GM03348 (cell line): ENCODE data around the gene TACC3.
A peak's percentile ranks its signal among the peaks of the same experiment; 100 is the strongest.

ENCODE experiments used
- DNase-seq: peaks from one replicate; pipeline ENCODE4 v3.0.0; 2012; ENCODE audit warnings: low spot score

Gene TACC3

DNA sequence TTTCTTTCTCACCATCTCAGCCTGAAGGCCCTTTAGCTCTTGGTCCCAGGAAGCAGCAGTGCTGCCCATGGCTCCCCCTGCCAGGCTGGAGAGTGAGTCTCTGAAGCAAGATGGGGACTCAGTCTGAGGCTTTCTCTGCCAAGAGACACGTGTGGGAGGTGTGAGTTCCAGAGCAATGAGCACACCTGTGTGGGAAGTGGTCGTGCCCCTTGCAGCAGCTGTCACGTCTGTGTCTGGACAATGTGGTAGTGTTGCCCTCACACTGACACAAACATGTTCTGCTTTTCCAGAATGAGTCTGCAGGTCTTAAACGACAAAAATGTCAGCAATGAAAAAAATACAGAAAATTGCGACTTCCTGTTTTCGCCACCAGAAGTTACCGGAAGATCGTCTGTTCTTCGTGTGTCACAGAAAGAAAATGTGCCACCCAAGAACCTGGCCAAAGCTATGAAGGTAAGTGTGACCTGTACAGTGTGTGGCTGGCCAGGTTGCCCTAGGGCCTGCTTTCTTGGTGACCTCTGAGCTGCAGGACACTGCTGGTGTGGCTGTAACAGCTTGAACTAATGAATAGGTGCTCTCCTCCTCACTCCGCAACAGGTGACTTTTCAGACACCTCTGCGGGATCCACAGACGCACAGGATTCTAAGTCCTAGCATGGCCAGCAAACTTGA is 1.9 kb downstream of the TACC3 start:
- DNase-seq = no peak

DNA sequence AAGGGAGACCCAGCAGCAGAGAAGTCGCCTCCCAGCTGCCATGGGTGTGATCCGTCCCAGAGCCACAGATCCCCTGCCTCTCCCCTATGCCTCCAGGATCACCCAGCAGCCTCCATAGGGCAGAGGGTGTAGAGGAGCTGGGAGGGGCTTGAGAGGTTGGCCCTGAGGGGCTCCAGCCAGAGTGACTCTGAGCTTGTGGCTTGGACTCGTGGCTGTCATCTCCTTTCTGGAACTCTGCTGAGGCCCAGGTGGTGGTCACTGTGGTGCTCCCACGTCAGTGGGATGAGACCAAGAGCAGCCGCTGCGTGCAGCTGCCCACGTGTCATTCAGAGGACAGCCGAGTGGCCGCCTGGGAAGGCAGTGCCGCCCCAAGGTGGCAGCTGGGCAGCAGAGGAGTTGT is 4.2 kb downstream of the TACC3 start:
- DNase-seq = no peak

DNA sequence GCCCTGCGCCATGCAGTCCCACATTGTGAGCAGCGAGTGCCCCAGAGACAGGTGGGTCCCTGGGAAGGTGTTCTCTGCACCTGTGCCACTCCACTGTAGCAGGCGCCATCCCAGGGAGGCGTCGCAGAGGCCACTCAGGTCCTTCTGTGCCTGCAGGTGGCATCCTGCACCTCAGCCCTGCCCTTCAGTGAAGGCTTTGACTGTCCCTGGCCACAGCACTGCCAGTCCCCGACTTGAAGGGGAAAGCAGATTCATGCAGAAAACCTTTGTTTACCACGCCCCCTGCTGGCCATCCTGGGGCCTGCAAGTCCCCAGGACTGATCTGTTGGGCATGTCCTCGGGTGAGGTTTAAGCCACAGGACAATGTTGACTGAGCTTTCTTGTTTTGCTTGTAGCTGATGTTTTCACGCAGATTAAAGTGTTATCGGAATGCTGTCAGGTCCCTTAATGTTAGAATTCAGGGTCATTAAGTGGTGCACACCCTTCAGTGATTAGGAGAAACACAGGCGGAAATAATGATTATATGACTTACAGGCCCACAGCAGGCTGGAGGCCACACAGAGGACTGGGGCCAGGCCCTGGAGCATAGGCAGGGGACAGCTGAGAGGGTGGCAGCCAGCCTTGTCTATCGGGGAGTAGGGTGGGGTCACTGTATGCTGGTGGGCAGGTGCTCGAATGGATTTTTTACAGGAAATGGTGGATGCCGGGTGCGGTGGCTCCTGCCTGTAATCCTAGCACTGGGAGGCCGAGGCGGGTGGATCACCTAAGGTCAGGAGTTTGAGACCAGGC is 5.0 kb downstream of the TACC3 start:
- peak; percentile 88 for DNase-seq

DNA sequence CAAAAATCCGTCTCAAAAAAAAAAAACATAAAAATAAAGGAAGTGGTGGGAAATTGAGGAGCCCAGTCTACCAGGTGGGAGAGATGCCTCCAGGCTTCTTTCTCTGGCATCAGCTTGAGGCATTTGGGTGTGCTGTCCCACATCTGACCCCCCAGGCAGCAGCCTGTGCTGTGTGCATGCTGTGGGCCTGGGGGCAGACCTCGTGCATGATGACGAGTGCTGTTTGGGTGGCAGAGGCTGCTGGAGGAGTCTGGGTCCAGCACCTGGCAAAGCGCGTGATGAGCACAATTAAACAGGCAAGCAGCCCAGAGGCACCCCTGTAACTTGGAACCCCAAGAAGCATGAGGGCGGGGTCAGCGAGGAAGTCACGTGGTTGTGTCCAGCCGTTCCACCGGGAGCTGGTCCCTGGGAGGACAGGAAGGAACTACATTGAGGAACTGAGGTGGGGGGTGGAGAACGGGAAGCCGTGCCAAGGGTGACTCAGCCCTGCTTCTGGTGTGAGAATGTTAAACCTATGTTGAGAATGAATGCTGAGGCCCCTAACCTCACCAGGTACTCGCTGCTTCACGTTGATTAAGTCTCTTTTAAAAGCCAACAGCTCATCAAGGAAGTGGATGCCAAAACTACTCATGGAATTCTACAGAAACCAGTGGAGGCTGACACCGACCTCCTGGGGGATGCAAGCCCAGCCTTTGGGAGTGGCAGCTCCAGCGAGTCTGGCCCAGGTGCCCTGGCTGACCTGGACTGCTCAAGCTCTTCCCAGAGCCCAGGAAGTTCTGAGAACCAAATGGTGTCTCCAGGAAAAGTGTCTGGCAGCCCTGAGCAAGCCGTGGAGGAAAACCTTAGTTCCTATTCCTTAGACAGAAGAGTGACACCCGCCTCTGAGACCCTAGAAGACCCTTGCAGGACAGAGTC is 6.1 kb downstream of the TACC3 start:
- DNase-seq = peak; percentile 58

DNA sequence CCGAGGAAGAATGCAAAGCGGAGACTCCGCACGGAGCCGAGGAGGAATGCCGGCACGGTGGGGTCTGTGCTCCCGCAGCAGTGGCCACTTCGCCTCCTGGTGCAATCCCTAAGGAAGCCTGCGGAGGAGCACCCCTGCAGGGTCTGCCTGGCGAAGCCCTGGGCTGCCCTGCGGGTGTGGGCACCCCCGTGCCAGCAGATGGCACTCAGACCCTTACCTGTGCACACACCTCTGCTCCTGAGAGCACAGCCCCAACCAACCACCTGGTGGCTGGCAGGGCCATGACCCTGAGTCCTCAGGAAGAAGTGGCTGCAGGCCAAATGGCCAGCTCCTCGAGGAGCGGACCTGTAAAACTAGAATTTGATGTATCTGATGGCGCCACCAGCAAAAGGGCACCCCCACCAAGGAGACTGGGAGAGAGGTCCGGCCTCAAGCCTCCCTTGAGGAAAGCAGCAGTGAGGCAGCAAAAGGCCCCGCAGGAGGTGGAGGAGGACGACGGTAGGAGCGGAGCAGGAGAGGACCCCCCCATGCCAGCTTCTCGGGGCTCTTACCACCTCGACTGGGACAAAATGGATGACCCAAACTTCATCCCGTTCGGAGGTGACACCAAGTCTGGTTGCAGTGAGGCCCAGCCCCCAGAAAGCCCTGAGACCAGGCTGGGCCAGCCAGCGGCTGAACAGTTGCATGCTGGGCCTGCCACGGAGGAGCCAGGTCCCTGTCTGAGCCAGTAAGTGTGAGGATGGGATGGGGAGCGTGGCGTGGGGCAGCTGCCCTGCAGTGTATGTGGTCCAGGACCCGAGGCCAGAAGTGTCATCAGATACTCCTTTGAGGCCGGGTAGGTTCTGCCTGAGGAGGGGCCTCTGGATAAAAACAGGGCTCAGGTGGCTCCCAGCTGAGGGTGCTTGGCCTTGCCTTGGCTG is 7.0 kb downstream of the TACC3 start:
- no peak for DNase-seq

DNA sequence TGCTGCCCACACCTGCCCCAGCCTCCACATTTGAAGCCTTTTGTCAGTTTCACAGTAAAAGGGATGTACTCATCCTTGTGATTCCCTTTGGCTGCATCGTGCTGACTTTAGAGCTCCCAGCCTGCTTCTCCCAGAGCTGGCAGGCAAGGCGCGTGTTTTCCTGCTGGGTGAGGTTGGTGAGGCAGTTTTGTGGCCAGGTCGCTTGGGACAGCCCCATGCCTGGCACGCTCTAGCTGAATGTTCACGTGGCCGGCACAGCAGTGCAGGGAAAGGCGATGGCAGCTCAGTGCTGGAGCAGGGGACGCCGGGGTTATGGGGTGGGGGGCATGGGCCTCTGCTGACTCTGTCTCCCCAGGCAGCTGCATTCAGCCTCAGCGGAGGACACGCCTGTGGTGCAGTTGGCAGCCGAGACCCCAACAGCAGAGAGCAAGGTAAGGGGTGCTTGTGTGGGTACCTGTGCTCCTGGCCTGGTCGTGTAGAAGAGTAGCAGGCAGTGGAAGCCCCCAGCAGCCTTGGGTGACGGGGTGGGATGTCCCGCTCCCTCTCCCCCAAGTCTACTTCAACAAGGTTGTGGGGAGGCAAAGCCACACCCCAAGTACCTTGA is 9.3 kb downstream of the TACC3 start:
- DNase-seq = no peak

DNA sequence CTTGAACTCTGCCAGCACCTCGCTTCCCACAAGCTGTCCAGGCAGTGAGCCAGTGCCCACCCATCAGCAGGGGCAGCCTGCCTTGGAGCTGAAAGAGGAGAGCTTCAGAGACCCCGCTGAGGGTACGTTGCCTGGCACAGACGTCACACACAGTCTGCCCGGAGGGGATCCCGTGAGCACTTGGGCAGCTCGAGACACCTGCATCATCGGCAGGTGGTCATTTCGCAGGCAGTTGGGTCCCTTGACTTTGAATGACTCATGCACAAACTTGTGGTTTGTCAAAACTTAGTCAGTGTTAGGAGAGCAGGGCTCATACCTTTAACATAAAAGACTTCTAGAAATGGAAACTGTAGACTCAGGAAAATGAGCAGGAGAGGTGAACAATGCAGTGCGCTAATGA is 9.9 kb downstream of the TACC3 start:
- no peak for DNase-seq

DNA sequence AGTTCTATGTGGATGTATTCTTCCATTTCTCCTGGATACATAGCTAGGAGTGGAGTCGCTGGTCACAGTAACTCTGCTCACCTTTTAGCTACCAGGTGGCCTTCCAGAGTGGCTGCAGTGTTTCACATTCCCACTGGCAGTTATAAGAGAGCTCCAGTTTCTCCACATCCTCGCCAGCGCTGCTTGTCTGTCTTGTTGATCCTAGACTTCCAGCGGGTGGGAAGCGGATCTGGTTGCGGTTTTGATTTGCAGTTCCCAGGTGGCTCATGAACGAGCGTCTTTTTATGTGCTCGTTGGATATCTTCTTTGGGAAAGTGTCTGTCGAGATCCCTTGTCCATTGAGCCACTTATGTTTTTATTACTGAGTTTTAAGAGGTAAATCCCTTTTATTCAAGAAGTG is 11.6 kb downstream of the TACC3 start:
- DNase-seq = no peak

DNA sequence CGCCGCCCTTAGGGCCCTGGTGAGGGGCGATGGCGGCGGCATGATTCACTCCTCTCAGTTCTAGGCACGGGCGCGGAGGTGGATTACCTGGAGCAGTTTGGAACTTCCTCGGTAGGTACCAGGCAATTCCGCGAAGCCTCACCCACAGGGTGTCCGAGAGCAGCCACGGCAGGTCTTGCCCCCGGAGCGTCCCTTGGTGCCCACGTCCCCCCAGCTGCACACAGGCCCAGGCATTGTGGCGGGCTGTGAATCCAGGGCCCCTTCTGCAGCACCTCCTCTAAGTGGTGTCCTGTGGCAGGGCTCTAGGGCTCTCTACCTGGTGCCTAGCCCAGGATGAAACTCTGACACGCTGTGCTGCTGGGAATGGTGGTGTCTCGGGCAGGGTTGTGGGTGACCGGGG is 13.9 kb downstream of the TACC3 start:
- no peak for DNase-seq

DNA sequence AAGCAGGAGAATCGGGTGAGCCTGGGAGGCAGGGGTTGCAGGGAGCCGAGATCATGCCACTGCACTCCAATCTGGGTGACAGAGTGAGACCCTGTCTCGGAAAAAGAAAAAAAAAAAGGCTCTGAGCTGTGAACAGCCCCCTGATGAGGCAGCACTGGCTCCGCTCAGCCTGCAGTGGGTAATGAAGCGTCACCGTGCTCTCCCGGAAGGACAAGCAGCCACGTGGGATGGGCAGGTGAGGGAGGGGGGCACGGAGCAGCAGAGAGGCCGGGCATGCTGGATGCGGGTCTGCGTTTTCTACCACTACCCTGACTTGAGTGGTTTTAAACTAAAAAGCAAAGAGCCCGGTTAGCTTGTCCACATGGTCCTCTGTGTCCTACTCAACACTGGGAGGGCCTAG is 15.5 kb downstream of the TACC3 start:
- no peak for DNase-seq

DNA sequence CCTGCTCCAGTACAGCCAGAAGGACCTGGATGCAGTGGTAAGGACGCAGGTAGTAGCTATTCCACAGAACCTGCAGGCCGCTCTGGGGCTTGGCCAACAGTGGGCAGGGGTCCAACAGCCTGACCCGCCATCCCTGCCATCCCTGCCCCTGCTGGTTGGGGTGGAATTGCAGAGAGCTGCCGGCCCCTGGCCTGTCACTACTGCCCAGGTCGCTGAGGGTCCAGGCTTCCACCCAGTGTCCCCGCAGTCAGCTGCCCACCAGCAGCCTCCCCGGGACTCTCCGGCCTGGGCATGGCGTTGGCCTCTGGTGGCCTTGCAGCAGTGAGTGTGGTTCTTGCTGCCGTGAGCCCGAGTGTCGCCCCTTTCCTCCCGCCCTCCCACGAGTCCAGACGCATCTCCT is 16.3 kb downstream of the TACC3 start:
- no peak for DNase-seq

DNA sequence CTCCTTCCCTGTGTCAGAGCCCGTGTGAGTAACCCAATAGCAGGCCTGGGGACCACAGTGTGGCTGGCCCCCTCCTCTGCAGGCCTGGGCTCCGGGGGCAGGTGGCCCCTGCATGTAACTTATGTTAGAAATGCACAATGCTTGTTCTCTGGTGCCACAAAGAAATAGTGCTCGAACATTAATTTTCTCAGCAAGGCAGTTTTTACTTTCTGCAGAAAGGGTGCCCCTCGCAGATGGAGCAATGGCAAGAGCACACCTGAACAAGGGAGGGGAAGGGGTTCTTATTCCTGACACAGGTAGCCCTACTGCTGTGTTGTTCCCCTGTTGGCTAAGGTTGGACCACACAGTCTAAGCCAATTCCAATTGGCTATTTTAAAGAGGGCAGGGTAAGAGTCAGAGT is 17.1 kb downstream of the TACC3 start:
- DNase-seq = no peak

DNA sequence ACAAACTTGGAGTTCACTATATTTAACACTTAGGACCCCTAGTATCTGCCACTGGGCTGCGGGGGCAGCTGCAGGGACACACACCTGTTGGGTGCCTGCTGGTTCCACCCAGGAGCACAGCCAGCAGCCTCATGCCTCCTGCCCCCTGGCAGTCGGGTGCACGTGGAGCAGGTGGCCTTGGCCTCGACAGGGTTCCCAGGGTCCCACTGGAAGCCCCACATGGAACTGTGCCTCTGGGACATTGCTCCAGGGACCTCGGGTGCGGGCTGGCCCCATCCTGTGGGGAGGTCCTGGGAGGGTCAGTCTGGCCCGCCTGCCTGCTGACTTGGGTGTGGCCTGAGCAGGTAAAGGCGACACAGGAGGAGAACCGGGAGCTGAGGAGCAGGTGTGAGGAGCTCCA is 18.0 kb downstream of the TACC3 start:
- no peak for DNase-seq

DNA sequence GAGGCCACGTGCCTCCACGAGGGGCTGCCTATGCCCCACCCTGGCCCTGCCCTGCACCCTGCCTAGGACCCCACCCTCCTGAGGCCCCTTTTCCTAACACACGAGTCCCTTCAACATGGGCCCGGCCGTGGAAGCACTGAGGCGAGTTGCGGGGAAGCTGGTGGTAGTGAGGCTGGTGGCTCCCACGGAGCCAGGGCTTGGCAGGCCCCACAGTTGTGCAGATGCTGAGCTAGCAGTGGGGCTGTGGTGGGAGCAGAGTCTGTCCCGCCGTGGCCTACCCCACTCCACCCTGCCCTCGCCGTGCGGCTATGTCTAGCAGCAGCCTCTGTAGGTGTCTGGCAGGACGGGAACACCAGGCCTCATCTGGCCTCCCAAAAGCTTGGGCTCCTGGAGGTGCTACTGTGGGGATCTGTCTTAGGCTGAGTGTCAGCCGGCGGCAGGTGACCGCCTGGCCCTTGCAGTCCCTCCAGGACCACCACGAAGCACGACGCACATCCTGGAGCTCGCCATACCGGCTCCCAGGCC is 18.8 kb downstream of the TACC3 start:
- DNase-seq = no peak

DNA sequence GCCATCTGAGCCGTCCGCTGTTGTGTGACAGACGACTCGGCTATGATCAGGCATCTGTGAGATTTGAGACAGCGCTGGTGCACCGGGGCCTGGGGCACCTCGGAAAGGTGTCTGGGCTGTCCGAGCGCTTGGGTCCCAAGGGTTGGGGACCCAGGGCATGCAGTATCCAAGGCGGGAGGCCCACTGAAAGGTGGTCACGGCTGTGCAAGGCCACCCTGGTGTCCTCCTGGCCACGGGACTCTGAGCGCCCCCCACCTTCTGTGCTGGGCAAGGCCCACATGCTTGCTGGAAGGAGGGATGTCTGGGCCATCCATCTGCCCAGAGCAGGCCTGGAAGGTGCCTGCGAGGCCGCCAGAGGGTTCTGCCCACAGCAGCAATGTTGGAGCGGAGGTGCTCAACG is 19.9 kb downstream of the TACC3 start:
- no peak for DNase-seq

DNA sequence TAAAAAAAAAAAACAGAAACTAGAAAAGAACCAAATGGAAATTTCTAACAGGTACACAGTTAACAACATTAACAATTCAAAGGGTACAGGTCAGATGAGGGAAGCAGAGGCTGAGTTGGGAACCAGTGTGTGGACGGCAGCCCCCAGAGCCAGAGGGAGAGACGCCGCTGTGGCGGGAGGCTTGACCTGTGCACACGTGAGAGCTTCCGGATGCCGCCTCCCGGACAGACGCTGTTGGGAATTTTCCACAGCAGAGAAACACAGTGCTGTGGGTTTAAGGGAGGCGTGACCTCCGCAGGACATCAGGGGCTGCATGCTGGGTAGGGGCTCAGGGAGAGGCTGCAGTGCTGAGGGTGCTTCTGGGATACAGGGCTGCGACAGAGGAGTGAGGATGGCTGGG is 22.2 kb downstream of the TACC3 start:
- no peak for DNase-seq

DNA sequence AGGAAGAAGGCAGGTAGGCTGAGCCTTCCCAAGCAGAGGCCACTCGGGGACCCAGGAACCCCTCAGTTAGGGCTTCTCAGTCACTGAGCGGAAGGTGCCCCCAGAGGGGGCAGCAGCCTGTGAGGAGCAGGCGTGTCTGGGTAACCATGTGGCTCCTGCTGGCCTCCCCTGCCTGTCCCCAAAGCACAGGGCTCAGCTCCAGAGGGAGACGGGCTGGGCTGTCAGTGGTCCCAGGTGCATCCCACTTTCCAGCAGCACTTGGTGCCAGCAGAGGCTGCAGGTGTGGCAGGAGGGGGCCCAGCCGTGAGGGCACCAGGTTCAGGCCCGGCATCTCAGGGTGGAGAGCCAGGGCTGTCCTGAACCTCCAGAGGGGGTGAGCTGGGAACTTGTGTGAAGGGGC is 22.7 kb downstream of the TACC3 start:
- no peak for DNase-seq

DNA sequence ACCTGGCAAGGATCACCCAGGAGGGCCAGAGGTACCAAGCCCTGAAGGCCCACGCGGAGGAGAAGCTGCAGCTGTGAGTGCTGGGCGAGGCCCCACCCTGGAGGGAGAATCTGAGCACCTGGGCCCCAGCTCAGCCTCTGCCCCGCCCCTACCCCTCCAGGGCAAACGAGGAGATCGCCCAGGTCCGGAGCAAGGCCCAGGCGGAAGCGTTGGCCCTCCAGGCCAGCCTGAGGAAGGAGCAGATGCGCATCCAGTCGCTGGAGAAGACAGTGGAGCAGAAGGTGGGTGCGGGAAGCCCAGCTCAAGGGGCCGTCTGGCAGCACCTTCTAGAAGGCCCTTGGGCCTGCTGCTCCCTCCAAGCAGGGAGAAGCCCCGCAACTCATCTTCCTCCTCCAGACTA is 23.2 kb downstream of the TACC3 start:
- DNase-seq = no peak

DNA sequence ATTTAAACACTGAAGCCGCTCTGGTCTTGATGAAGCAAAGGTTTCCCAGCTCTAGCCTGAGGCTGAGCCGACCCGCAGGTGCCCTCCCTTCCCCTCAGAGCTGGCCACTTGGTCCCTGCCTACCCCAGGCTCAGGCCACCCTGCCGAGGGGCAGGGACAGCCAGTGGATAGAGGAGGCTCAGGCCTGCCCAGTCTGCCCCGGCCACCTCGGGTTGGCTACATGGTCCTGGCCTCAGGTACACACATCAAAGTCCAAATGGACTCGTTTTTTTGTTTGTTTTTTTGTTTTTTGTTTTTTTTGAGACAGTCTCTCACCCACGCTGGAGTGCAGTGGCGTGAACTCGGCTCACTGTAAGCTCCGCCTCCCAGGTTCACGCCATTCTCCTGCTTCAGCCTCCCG is 23.8 kb downstream of the TACC3 start:
- DNase-seq = no peak

DNA sequence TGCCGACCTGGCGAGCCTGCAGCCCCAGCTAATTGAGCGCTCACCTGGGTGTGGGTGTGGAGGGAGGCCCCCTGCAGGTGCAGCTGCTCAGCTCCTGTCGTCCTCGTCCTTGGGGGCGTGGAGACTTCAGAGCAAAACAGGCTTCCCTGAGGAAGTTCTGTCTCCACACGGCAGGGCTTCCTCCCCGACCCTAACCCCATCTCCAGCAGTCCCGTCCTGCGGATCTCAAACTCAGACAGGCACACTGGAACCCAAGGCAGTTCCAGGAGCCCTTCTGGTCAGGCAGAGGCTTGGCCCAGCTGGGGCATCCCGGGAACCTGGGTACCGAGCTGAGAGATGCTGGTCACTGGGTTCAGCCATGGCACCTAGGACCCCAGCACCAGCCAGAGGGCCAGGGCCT is 24.4 kb downstream of the TACC3 start:
- DNase-seq = no peak

DNA sequence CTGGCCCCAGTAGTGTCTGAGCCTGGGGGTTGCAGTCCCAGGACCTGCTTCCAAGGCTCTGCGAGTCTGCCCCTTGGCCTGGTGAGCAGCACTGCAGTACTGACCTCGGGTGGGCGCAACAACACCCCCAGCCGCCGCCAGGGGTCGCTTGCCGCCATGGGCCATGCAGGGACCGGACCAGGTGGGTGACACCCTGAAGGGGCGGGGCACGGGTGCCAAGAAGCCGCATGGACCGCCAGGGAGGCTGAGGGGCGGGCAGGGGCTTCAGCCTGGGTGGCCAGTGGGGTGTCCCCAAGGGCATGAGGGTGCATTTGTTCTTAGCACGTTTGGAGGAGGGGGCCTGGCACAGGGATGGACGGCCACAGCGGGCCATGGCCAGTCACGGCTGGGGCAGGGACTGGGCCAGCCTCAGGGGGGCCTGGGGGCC is 25.0 kb downstream of the TACC3 start:
- peak; percentile 90 for DNase-seq
